Natural killer cell (primary cell): ENCODE results near the gene STAG1. TPM values are rescaled to one million over a fixed set of nuclear protein-coding genes. Genes with fewer than 3 reads are reported as not detected.
"Not testable (repeated sequence)": the region's sequence is repeated elsewhere in the genome, so short reads cannot be mapped to it uniquely, and the experiment has no call there.

ENCODE experiments used
- ATAC-seq, 3 donors: fragments of 150-1000 bp in 2 of 3; fragments of 200-7000 bp in 1 of 3; cut with Tn5 transposase; 1 replicate in 1 of 3; 2 replicates in 2 of 3; pipeline ENCODE4 v1.10.0; 2021; ENCODE audit warnings: mild to moderate bottlenecking in 2 of 3, moderate library complexity in 2 of 3
- DNase-seq, 2 donors: peaks; one replicate each; pipeline versions ENCODE4 v3.0.0 to v3.0.0-alpha.2; 2013 to 2021; ENCODE audit warnings: mixed read lengths in 1 of 2
- H3K27ac ChIP-seq: one replicate; pipeline ENCODE4 v1.5.1; 2013; ENCODE audit warnings: mild to moderate bottlenecking, low read length
- H3K27me3 ChIP-seq: one replicate; pipeline ENCODE4 v1.6.1; 2013; ENCODE audit warnings: low read length; ENCODE audit not compliant: control insufficient read depth, insufficient read depth
- H3K36me3 ChIP-seq: one replicate; pipeline ENCODE4 v1.6.1; 2013; ENCODE audit warnings: low read length; ENCODE audit not compliant: control insufficient read depth, insufficient read depth
- H3K4me1 ChIP-seq: one replicate; pipeline ENCODE4 v1.6.1; 2013; ENCODE audit warnings: low read length; ENCODE audit not compliant: control insufficient read depth, insufficient read depth
- H3K4me3 ChIP-seq: one replicate; pipeline ENCODE4 v1.5.1; 2013; ENCODE audit warnings: low read length
- H3K9me3 ChIP-seq: one replicate; pipeline ENCODE4 v1.6.1; 2013; ENCODE audit warnings: low read length; ENCODE audit not compliant: control insufficient read depth, insufficient read depth
- H3K27ac Mint-ChIP-seq, 2 donors: one replicate each; pipeline ENCODE4 v1.8.0; 2022; ENCODE audit warnings: mild to moderate bottlenecking in 2 of 2, mixed read lengths in 2 of 2, moderate library complexity in 1 of 2
- H3K27me3 Mint-ChIP-seq, 2 donors: one replicate each; pipeline ENCODE4 v1.8.0; 2022; ENCODE audit warnings: low read depth in 2 of 2, mixed read lengths in 2 of 2
- H3K36me3 Mint-ChIP-seq: one replicate; pipeline ENCODE4 v1.8.0; 2022; ENCODE audit warnings: mixed read lengths
- H3K4me1 Mint-ChIP-seq, 2 donors: one replicate each; pipeline ENCODE4 v1.8.0; 2022; ENCODE audit warnings: mixed read lengths in 2 of 2
- H3K4me3 Mint-ChIP-seq: one replicate; pipeline ENCODE4 v1.8.0; 2022; ENCODE audit warnings: mild to moderate bottlenecking, moderate library complexity, mixed read lengths
- H3K9me3 Mint-ChIP-seq, 2 donors: one replicate each; pipeline ENCODE4 v1.8.0; 2022; ENCODE audit warnings: mixed read lengths in 2 of 2
- CTCF ChIP-seq: fragments of 200-600 bp; IDR thresholded peaks from one replicate; pipeline ENCODE4 v1.8.0; 2022; ENCODE audit warnings: antibody characterized with exemption
- WGBS: methylation state at CpG from one replicate; pipeline ENCODE4 v1.1.7; 2013; ENCODE audit warnings: missing lambda C conversion rate; ENCODE audit not compliant: insufficient coverage; 5-methylcytosine and 5-hydroxymethylcytosine counted together
- intact Hi-C: fragments of 100-400 bp; cut with micrococcal nuclease; formaldehyde crosslinking; loops from one replicate; pipeline ENCODE4 v1.14.2; 2022
- total RNA-seq, 4 donors: library from RNA; stranded (reverse); fragments of 120-200 nt in 1 of 4; gene quantifications; one replicate each; pipeline versions ENCODE4 v1.2.3 to v1.2.4, GENCODE V29; 2013 to 2022

Gene STAG1
- total RNA-seq, 3 donors from 2014 or later (not counting 1 experiment from before 2014, with no cell fraction given), result 55.1 to 66.2 (median 60.3) TPM

GRCh38 chr3:136577791-136578190 lies 174.4 kb downstream of the STAG1 start:
- Histone ChIP-seq H3K36me3 (no peaks in the 10 kb centered on the region), H3K27ac (no peak overlapping the region), H3K4me3 (no peak overlapping the region), H3K27me3 (no peaks in the 10 kb centered on the region), H3K4me1 (no peaks in the 10 kb centered on the region), H3K9me3 (no peaks in the 10 kb centered on the region)
- peak in 1 of 3 donors; percentile 41 for ATAC-seq
- WGBS, result 100% methylated on average over 3 of the region's 3 CpGs
- Mint-ChIP-seq H3K27me3 (no peaks in the 10 kb centered on the region), H3K27ac (peak overlapping the region; percentile 21 to 62), H3K4me1 (peaks cover 17 to 19% of the 10 kb centered on the region in 2 donors), H3K4me3 (no peak overlapping the region), H3K36me3 (no peaks in the 10 kb centered on the region), H3K9me3 (no peaks in the 10 kb centered on the region)
- intact Hi-C loops, result no loop called here
- no peak for TF ChIP-seq CTCF
- no peak for DNase-seq

- H3K4me3 ChIP-seq, result no peak overlapping the region
- no peak for DNase-seq
- no peaks in the 10 kb centered on the region for H3K36me3 ChIP-seq
- no peak for ATAC-seq
- Mint-ChIP-seq H3K27me3 (no peaks in the 10 kb centered on the region), H3K36me3 (no peaks in the 10 kb centered on the region), H3K4me3 (no peak overlapping the region), H3K9me3 (no peaks in the 10 kb centered on the region), H3K27ac (peak overlapping the region in 1 of 2 donors; percentile 9), H3K4me1 (peaks cover 17 to 19% of the 10 kb centered on the region in 2 donors)
- no peak overlapping the region for H3K27ac ChIP-seq
- WGBS, result 94% methylated on average over 5 of the region's 6 CpGs
- no peaks in the 10 kb centered on the region for H3K4me1 ChIP-seq
- no peaks in the 10 kb centered on the region for H3K9me3 ChIP-seq
- H3K27me3 ChIP-seq, result no peaks in the 10 kb centered on the region
- no peak for TF ChIP-seq CTCF
- intact Hi-C loops, result no loop called here
Measured at GRCh38 chr3:136576279-136577009, 175.7 kb downstream of the STAG1 start.

GRCh38 chr3:136567599-136568188 lies 184.5 kb downstream of the STAG1 start:
- Histone ChIP-seq H3K27me3 (no peaks in the 10 kb centered on the region), H3K36me3 (peaks cover 3% of the 10 kb centered on the region), H3K4me3 (no peak overlapping the region), H3K4me1 (no peaks in the 10 kb centered on the region), H3K9me3 (no peaks in the 10 kb centered on the region), H3K27ac (no peak overlapping the region)
- Mint-ChIP-seq H3K27ac (no peak overlapping the region), H3K4me1 (peaks cover 9 to 12% of the 10 kb centered on the region in 2 donors), H3K4me3 (no peak overlapping the region), H3K9me3 (peaks cover 0 to 3% of the 10 kb centered on the region in 2 donors), H3K27me3 (no peaks in the 10 kb centered on the region), H3K36me3 (no peaks in the 10 kb centered on the region)
- no CpG with 5 or more reads among the region's 2 CpGs for WGBS
- TF ChIP-seq CTCF, result no peak
- intact Hi-C loops, result no loop called here
- ATAC-seq (no peak), DNase-seq (no peak)

GRCh38 chr3:136564962-136565361 lies 187.2 kb downstream of the STAG1 start:
- H3K27ac Mint-ChIP-seq, H3K4me3 Mint-ChIP-seq, H3K9me3 ChIP-seq, H3K27me3 Mint-ChIP-seq, H3K27me3 ChIP-seq, H3K36me3 Mint-ChIP-seq, H3K4me1 ChIP-seq, H3K27ac ChIP-seq, H3K9me3 Mint-ChIP-seq, H3K4me3 ChIP-seq, DNase-seq, ATAC-seq, H3K36me3 ChIP-seq, intact Hi-C loops: not testable (repeated sequence)
- peaks cover 0 to 12% of the 10 kb centered on the region in 2 donors for H3K4me1 Mint-ChIP-seq
- no CpG with 5 or more reads among the region's 1 CpG for WGBS
